Esophagus squamous epithelium (tissue), 4 donors: ENCODE measurements around the gene SYNM.

Experiments
- CTCF ChIP-seq, 6 experiments: fragments of 450-650 bp in 4 of 6; fragments of 200-600 bp in 2 of 6; sonication (generic) in 2 of 6; IDR thresholded peaks; one replicate each; pipeline ENCODE4 v1.5.1; 2016 to 2019; ENCODE audit warnings: antibody characterized with exemption in 6 of 6, mild to moderate bottlenecking in 4 of 6, moderate library complexity in 4 of 6
- POLR2A ChIP-seq, 4 donors: fragments of 450-650 bp; IDR thresholded peaks; one replicate each; pipeline ENCODE4 v1.6.1; 2017; ENCODE audit warnings: antibody characterized with exemption in 4 of 4, mild to moderate bottlenecking in 4 of 4, moderate library complexity in 3 of 4

GRCh38 chr15:99142562-99142961, 37.7 kb downstream of the SYNM start:
- no peak for TF ChIP-seq CTCF (IDR thresholded peaks at IDR 0.05)
- no peak for TF ChIP-seq POLR2A (IDR thresholded peaks at IDR 0.05)
